Mesendoderm (in vitro differentiated cells): ENCODE results near the gene PCDHA12.
A peak's percentile ranks its signal among the peaks of the same experiment; 100 is the strongest.

Source experiments
- DNase-seq: peaks from one replicate; pipeline ENCODE4 v3.0.0; 2013
- H2AK5ac ChIP-seq: 2 replicates; pipeline ENCODE4 v1.6.1; 2013; ENCODE audit warnings: low read length, inconsistent platforms
- H2BK120ac ChIP-seq: 2 replicates; pipeline ENCODE4 v1.6.1; 2013; ENCODE audit warnings: low read depth, mild to moderate bottlenecking, low read length, moderate library complexity, mixed read lengths
- H2BK15ac ChIP-seq: replicated peaks from 2 replicates; pipeline ENCODE4 v1.6.1; 2013; ENCODE audit warnings: low read depth, mild to moderate bottlenecking, moderate library complexity
- H2BK5ac ChIP-seq: 2 replicates; pipeline ENCODE4 v1.6.1; 2013; ENCODE audit warnings: low read length, inconsistent platforms
- H3K18ac ChIP-seq: 2 replicates; pipeline ENCODE4 v1.6.1; 2013; ENCODE audit warnings: mild to moderate bottlenecking, low read length, mixed read lengths
- H3K23ac ChIP-seq: one replicate; pipeline ENCODE4 v1.6.1; 2013; ENCODE audit warnings: low read length
- H3K27ac ChIP-seq: 2 replicates; pipeline ENCODE4 v1.5.1; 2013; ENCODE audit warnings: low read depth, mild to moderate bottlenecking, inconsistent platforms, low read length, moderate library complexity
- H3K27me3 ChIP-seq: 2 replicates; pipeline ENCODE4 v1.6.1; 2013; ENCODE audit warnings: low read length, control low read depth, mild to moderate bottlenecking, inconsistent platforms; ENCODE audit not compliant: insufficient read depth, poor library complexity
- H3K36me3 ChIP-seq: 2 replicates; pipeline ENCODE4 v1.6.1; 2013; ENCODE audit warnings: low read length, inconsistent platforms; ENCODE audit not compliant: control insufficient read depth, insufficient read depth
- H3K4ac ChIP-seq: one replicate; pipeline ENCODE4 v1.6.1; 2013; ENCODE audit warnings: low read depth, mild to moderate bottlenecking, low read length, moderate library complexity
- H3K4me1 ChIP-seq: 2 replicates; pipeline ENCODE4 v1.6.1; 2013; ENCODE audit warnings: low read depth, low read length, inconsistent platforms; ENCODE audit not compliant: control insufficient read depth
- H3K4me2 ChIP-seq: 2 replicates; pipeline ENCODE4 v1.6.1; 2013; ENCODE audit warnings: low read length
- H3K4me3 ChIP-seq: 2 replicates; pipeline ENCODE4 v1.5.1; 2013; ENCODE audit warnings: mild to moderate bottlenecking, low read length
- H3K56ac ChIP-seq: one replicate; pipeline ENCODE4 v1.6.1; 2013; ENCODE audit warnings: low read length
- H3K79me1 ChIP-seq: 2 replicates; pipeline ENCODE4 v1.6.1; 2013; ENCODE audit warnings: low read length, inconsistent platforms
- H3K79me2 ChIP-seq: 2 replicates; pipeline ENCODE4 v1.6.1; 2013; ENCODE audit warnings: mild to moderate bottlenecking, low read length; ENCODE audit not compliant: control insufficient read depth, insufficient read depth
- H3K9ac ChIP-seq: 2 replicates; pipeline ENCODE4 v1.6.1; 2013; ENCODE audit warnings: low read length, inconsistent platforms
- H4K5ac ChIP-seq: one replicate; pipeline ENCODE4 v1.6.1; 2013; ENCODE audit warnings: low read length
- H4K8ac ChIP-seq: one replicate; pipeline ENCODE4 v1.6.1; 2013; ENCODE audit warnings: low read depth, mild to moderate bottlenecking, control low read depth, low read length, moderate library complexity
- WGBS: extraction: QIAGEN DNeasy Blood & Tissue Kit; methylation state at CpG from one replicate; pipeline ENCODE4 v1.1.7; 2013; ENCODE audit warnings: low lambda C conversion rate, missing lambda C conversion rate; ENCODE audit not compliant: insufficient coverage; ENCODE audit errors: extremely low coverage; 5-methylcytosine and 5-hydroxymethylcytosine counted together

PCDHA12 gene

GRCh38 chr5:140877262-140877581 is 2.1 kb downstream of the PCDHA12 start:
- Histone ChIP-seq H3K9ac (no peak overlapping the region), H2AK5ac (no peak overlapping the region), H3K23ac (no peak overlapping the region), H3K79me1 (peaks cover 2% of the 10 kb centered on the region), H2BK15ac (no peak overlapping the region), H3K4me2 (no peak overlapping the region), H3K36me3 (no peaks in the 10 kb centered on the region), H3K27ac (no peak overlapping the region), H3K27me3 (no peaks in the 10 kb centered on the region), H2BK5ac (no peak overlapping the region), H3K56ac (no peak overlapping the region), H4K5ac (no peak overlapping the region), H3K18ac (no peak overlapping the region), H3K79me2 (no peaks in the 10 kb centered on the region), H3K4ac (no peak overlapping the region), H2BK120ac (no peak overlapping the region), H3K4me3 (no peak overlapping the region), H4K8ac (no peak overlapping the region), H3K4me1 (no peaks in the 10 kb centered on the region)
- no CpG with 5 or more reads among the region's 37 CpGs for WGBS
- no peak for DNase-seq

- no peak within 1 kb of the TSS for H3K4ac ChIP-seq
- H4K8ac ChIP-seq: no peak within 1 kb of the TSS
- no peak within 1 kb of the TSS for H4K5ac ChIP-seq
- no peak within 1 kb of the TSS for H2BK15ac ChIP-seq
- no peak within 1 kb of the TSS for H3K18ac ChIP-seq
- H2BK5ac ChIP-seq: no peak within 1 kb of the TSS
- no peak within 1 kb of the TSS for H2AK5ac ChIP-seq
- no peaks in the 10 kb centered on the region for H3K36me3 ChIP-seq
- no peaks in the 10 kb centered on the region for H3K4me1 ChIP-seq
- H3K4me2 ChIP-seq: no peak within 1 kb of the TSS
- no peaks in the 10 kb centered on the region for H3K27me3 ChIP-seq
- no peaks in the 10 kb centered on the region for H3K79me2 ChIP-seq
- H3K79me1 ChIP-seq: no peaks in the 10 kb centered on the region
- H3K23ac ChIP-seq: no peak within 1 kb of the TSS
- no peak for DNase-seq
- no peak within 1 kb of the TSS for H2BK120ac ChIP-seq
- no peak within 1 kb of the TSS for H3K27ac ChIP-seq
- H3K9ac ChIP-seq: no peak within 1 kb of the TSS
- no CpG with 5 or more reads among the region's 35 CpGs for WGBS
- H3K56ac ChIP-seq: no peak within 1 kb of the TSS
- no peak within 1 kb of the TSS for H3K4me3 ChIP-seq
Measured at GRCh38 chr5:140881889-140882590, 6.9 kb downstream of the PCDHA12 start, which contains the start of gene PCDHA13. Gene PCDHA13, plus strand, starts transcription at chr5:140882124. Its CDS starts 145 bp downstream, at chr5:140882269.

- Histone ChIP-seq H3K4me2 (no peak overlapping the region), H4K5ac (no peak overlapping the region)
- DNase-seq: peak; percentile 77
Measured at GRCh38 chr5:140882591-140882899, 7.4 kb downstream of the PCDHA12 start.

GRCh38 chr5:140883373-140883772 is 8.3 kb downstream of the PCDHA12 start:
- no CpG with 5 or more reads among the region's 41 CpGs for WGBS
- H3K23ac ChIP-seq: no peak overlapping the region
- H3K18ac ChIP-seq: no peak overlapping the region
- H3K56ac ChIP-seq: no peak overlapping the region
- H3K27me3 ChIP-seq: no peaks in the 10 kb centered on the region
- H2BK15ac ChIP-seq: no peak overlapping the region
- no peak overlapping the region for H3K9ac ChIP-seq
- no peaks in the 10 kb centered on the region for H3K4me1 ChIP-seq
- no peak overlapping the region for H3K4ac ChIP-seq
- H3K4me3 ChIP-seq: no peak overlapping the region
- H3K36me3 ChIP-seq: no peaks in the 10 kb centered on the region
- H2AK5ac ChIP-seq: no peak overlapping the region
- H4K5ac ChIP-seq: no peak overlapping the region
- DNase-seq: no peak
- H3K27ac ChIP-seq: no peak overlapping the region
- no peaks in the 10 kb centered on the region for H3K79me2 ChIP-seq
- H4K8ac ChIP-seq: no peak overlapping the region
- H2BK5ac ChIP-seq: no peak overlapping the region
- no peak overlapping the region for H3K4me2 ChIP-seq
- no peaks in the 10 kb centered on the region for H3K79me1 ChIP-seq
- no peak overlapping the region for H2BK120ac ChIP-seq

More at GRCh38 chr5:140882591-140882899, 7.4 kb downstream of the PCDHA12 start:
- H2BK15ac ChIP-seq: no peak overlapping the region
- H3K4me3 ChIP-seq: no peak overlapping the region
- H3K56ac ChIP-seq: no peak overlapping the region
- no peaks in the 10 kb centered on the region for H3K4me1 ChIP-seq
- H3K18ac ChIP-seq: no peak overlapping the region
- H3K79me2 ChIP-seq: no peaks in the 10 kb centered on the region
- no peak overlapping the region for H2BK5ac ChIP-seq
- H3K79me1 ChIP-seq: no peaks in the 10 kb centered on the region
- no peak overlapping the region for H3K23ac ChIP-seq
- no peak overlapping the region for H2BK120ac ChIP-seq
- H3K27me3 ChIP-seq: no peaks in the 10 kb centered on the region
- no peak overlapping the region for H2AK5ac ChIP-seq
- no peak overlapping the region for H3K4ac ChIP-seq
- no peak overlapping the region for H4K8ac ChIP-seq
- H3K27ac ChIP-seq: no peak overlapping the region
- no peaks in the 10 kb centered on the region for H3K36me3 ChIP-seq
- WGBS: no CpG with 5 or more reads among the region's 12 CpGs
- H3K9ac ChIP-seq: no peak overlapping the region

- Histone ChIP-seq H3K23ac (no peak overlapping the region), H2BK120ac (no peak overlapping the region), H3K18ac (no peak overlapping the region), H2BK5ac (no peak overlapping the region), H3K79me2 (no peaks in the 10 kb centered on the region), H3K4me3 (no peak overlapping the region), H3K56ac (no peak overlapping the region), H3K36me3 (no peaks in the 10 kb centered on the region), H3K4me1 (no peaks in the 10 kb centered on the region), H3K27me3 (no peaks in the 10 kb centered on the region), H2BK15ac (no peak overlapping the region), H2AK5ac (no peak overlapping the region), H3K4me2 (no peak overlapping the region), H3K79me1 (no peaks in the 10 kb centered on the region), H3K9ac (no peak overlapping the region), H4K8ac (no peak overlapping the region), H3K27ac (no peak overlapping the region), H3K4ac (no peak overlapping the region), H4K5ac (no peak overlapping the region)
- no CpG with 5 or more reads among the region's 79 CpGs for WGBS
- DNase-seq: no peak
Measured at GRCh38 chr5:140883927-140884697, 9.0 kb downstream of the PCDHA12 start.
